ENCODE results near the gene RHCE.
"Not testable (repeated sequence)": the region's sequence is repeated elsewhere in the genome, so short reads cannot be mapped to it uniquely, and the experiment has no call there.

RHCE gene

DNA sequence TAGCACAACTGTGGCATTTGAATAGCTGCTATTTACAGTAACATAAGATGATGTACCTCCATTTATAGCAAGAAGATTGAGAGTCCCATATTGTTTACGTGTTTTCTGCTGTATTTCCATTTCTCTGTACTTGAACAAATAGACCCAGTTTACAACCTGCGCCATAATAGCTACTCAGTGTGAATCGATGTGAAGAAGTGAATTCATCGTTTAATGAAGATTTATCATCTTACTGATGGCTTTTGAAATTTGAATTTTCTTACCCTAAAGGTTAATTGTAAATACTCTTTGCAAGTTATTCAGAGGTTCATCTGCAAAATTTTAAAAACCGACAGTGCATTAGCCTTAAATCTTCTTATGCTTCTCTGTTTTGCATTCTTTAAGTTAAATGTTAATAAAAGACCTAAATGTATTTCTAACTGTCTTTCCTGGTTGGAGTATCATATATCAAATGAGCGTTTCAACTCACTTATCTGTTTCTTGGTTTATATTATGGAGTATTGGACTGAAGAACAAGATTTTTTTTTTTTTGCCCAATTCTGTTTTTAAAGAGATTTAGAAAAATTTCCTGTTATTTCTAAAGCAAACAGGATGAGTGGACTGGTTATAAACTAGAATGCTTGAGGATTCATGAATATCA is 12.2 kb upstream of the RHCE start:
- no peak for DNase-seq (ENCODE audit: low read depth)

DNA sequence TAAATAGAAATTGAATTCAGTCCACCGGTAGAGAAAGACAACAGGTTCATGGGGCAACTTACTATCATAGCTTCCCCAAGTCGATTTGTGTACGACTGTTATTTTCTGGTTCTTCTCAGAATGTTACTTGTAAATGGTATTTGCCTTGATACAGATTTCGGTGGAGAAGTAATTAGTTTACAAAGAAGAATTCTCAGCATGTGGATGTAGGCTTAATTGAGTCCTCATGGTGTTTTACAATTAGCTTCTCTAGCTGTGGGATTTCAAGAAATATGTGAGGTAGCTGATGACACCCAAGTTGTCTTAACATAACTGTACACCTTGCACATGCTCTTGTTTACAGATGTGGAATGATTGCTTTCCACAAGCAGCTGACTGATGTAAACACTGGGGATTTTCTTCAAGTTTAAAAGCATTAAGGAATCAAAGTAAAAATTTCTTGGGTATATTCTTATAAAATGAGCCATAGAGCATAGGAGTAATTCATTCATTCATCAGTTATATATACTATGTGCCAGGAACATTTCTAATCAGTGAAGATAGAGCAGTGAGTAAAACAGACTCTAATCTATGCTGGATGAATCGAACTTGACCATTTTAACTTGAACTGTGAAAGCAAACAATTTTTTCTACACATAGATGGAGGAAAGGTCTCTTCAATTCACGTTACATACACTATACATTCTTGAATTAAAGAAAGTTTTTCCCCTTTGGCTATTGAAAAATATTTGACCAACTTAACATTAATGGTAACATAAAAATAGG is 11.5 kb upstream of the RHCE start:
- DNase-seq (ENCODE audit: low read depth), result no peak

DNA sequence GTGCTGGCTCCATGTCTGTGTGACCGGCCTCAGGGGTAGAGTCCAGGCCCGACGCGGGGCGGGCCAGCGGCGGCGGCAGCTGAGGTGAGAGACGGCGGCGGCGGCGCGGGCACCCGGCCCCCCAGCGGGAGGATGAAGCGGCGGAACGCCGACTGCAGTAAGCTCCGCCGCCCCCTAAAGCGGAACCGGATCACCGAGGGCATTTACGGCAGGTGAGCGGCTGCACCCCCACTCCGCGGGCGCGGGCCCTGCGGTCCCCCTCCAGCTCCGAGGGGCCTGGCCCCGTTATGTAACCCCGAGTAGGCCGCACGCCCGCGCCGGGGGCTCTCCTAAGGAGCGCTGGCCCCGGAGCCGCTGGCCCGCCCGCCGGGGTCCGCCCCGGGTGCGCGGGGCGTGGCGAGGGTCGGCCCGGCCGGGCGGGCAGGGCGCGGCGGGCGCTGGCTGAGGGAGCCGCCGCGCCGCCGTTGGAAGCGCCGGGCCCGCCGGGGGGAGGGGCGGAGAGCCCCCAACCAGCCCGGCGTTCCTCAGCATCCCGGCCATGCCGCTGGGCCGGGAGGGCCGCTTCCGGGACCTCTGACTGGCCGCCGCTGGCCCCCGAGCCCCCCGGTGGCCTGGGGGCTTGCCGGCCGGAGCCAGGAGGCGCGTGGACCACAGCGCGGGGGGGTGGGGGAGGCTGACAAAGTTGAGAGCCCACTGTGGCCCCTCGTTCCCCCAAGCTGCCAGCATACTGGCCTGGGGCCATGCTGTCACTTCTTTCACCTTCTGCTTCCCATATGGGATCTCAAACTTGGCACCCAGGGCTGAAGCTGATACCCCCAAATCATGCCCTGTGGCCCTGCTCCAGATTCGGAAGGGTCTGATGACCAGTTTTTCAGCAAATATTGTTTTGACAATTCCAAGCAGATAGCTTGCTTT is 10.6 kb upstream of the RHCE start:
- no peak for DNase-seq (ENCODE audit: low read depth)

DNA sequence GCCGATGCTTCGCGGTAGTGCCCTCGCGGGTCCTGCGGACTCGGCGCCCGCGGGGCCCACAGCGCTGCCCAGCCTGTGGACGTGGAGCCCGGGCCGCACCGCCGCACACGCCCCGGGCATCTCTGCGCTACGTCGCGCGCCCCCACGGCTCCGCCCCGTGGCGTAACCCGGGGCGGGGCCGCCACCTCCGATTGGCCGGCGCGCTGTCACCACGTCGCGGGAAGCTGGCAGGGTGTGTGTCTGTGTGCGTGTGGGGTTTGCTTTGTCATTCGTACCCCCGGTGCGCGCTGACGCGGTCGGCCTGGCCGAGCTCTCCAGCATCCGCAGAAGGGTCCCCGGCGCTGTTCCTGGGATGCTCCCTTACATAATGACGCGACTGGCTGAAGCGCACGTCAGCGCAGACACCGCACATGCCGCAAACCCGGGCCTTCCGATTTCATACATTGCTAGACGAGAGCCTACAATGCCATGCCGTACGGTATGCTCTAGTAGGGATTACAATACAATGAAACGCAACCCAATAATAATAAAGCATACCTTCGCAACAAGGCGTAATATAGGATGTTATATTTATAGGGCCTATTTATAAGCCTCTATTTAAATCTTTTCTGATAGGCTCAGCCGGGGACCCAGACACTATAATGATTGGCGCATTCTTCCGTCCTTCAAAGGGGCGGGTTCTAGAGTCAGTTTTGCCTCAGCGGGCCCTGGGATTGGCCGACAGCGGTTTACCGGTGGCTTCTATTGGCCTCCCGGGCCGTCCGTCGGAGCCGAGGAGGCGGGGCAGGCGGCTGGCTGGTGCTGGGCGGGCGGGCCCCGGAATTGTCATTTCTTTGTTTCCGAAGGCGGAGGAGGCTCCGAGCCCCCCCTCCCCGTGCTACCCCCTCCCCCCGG is 9.7 kb upstream of the RHCE start, which contains the start of gene MACO1:
Gene MACO1, plus strand, starts transcription at position 825 of the 894 bp plus-strand sequence. CDS start 202 bp downstream, outside the sequence.
- DNase-seq (ENCODE audit: low read depth), result peak; percentile 95

GRCh38 chr1:25428475-25429166 is 8.0 kb upstream of the RHCE start:
- no peak for DNase-seq (ENCODE audit: low read depth)

DNA sequence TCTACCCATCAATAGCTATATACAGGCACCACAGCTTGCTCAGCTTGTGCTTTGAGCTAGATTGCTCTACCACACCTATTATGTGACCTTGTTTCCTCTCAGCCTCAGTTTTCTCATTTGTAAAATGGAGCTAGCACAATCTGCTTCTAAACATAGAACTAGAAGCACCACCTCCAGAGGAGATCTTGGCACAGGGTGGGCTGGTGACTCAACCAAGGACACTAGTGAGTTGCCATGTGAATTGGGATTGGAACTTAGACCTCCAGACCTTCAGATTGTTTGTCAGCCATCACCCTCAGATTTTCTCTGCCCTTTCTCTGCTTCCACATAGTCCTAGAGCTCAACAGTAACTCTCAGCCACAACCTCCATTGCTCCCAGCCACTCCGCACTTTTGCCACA is 7.1 kb upstream of the RHCE start:
- DNase-seq (ENCODE audit: low read depth), result no peak

DNA sequence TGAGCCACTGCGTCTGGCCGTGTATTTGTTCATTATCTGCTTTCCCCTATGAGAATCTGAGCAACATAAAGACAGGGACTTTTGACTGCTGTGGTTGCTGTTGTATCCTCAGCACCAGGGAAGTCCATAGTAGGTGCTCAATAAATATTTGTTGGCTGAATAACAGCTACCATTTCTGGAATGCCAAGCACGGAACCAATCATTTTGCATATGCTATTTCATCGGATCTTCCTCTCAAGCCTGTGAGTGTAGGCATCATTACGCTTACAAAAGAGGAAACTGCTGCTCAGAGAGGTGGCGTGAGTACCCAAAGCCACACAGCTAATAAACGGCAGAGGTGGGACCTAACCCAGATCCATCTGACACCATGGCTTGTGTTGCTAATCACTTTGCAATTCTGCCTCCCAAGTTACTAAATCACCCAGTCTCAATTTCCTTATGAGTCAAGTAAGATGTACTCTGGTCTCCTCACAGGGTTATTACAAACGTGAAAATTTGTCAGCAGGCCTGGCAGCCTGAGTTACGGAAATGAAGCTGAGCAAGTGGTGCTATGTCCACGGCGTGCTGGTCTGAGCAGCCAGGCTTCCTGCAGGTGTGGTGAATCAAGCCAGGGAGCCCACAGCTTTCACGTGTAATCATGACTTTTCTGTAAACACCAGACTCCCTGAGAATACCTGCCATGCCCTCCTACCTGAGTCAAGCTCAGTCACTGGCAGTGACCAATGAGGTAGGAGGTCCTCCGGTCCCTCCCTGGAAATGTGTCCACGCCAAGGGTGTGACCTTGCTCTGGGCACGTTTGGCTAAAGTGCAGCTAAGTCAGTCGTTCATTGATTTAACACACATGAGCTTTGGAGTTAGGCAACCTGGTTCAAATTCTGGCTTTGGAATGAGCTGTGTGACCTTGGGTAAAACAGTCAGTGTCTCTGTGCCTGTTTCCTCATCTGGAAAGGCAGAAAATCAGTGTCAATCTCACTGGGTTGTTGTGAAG is 4.8 kb upstream of the RHCE start:
- peak; percentile 59 for DNase-seq (ENCODE audit: low read depth)

GRCh38 chr1:25423206-25423605 is 2.6 kb upstream of the RHCE start:
- not testable (repeated sequence) for DNase-seq (ENCODE audit: low read depth)

GRCh38 chr1:25419339-25419738 is 1.3 kb downstream of the RHCE start:
- DNase-seq (ENCODE audit: low read depth), result not testable (repeated sequence)

GRCh38 chr1:25417280-25417679 is 3.3 kb downstream of the RHCE start:
- not testable (repeated sequence) for DNase-seq (ENCODE audit: low read depth)

- DNase-seq (ENCODE audit: low read depth), result peak; percentile 30
Measured at GRCh38 chr1:25414578-25414977, 6.0 kb downstream of the RHCE start.

DNA sequence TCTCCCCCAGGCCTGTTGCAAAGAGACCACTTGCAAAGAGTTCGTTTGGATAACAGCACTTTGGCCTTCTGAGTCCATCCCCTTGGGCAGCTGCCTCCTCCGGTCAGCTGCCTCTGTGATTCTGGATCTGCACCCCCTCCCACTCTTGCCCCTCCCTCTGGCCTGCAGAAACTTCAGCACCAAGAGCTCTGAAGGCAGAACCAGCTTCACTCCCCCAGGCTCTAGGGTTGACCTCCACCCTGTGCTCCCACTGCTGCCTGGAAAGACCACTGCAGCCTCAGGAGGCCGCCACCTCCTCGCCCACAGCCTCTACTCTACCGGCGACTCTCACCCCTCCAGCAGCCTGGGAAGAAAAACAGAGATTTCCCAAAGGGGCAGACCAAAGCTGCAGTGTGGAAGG is 6.5 kb downstream of the RHCE start:
- not testable (repeated sequence) for DNase-seq (ENCODE audit: low read depth)

DNA sequence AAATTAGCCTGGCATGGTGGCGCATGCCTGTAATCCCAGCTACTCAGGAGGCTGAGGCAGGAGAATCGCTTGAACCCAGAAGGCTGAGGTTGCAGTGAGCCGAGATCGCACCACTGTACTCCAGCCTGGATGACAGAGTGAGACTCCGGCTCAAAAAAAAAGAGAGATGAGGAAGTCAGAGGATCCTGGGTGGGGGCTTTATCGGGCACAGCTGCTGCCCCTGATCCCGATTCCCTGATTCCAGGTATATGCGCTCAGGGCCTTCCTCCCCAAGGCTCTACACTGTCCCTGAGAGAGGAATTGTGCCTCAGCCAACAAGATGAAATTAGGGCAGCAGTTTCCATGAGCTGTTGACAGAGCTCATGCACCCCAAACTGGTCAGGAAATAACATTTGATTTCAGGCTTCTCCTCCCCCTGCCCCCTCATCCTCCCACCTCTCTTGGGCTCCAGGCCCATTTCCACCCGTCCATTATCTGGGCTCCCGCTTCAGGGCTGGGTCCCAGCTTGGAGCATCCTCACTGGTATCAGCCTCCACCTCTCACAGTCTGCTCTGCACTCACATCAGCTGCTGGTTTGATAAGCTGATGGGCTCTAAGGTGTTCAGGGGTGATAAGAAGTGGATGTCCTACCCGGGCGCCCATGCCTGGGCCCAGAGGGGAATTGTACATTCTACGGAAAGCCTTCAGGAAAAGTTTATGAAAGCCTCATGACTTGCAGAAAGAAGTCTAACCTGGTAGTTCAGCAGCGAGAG is 7.6 kb downstream of the RHCE start:
- not testable (repeated sequence) for DNase-seq (ENCODE audit: low read depth)

GRCh38 chr1:25409641-25410427 is 10.8 kb downstream of the RHCE start:
- DNase-seq (ENCODE audit: low read depth), result not testable (repeated sequence)

DNA sequence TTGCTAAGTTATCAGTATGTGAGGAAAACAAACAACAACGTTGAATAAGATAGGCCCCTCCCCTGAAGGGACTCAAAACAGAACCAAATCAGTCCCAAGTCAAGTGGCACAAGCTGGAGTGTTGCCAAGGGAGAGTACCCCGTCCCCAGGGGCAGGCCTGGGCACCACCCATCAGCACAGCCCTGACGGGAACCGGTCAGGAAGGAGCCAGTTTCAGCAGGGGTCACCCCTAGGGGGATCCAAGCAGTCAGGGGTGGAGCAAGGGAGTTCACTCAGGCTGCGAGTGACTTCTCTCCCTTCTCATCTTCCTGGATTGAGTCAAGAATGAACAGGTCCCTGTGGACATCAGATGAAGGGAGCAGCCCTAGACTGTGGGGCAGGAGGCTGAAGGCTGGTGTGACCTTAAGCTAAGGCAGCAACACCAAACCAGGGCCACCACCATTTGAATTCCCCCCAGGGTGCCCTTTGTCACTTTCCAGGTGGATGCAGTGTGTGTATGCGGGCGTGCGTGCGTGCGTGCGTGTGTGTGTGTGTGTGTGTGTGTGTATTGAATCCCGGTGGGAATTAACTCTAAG is 14.8 kb downstream of the RHCE start:
- DNase-seq (ENCODE audit: low read depth), result not testable (repeated sequence)

DNA sequence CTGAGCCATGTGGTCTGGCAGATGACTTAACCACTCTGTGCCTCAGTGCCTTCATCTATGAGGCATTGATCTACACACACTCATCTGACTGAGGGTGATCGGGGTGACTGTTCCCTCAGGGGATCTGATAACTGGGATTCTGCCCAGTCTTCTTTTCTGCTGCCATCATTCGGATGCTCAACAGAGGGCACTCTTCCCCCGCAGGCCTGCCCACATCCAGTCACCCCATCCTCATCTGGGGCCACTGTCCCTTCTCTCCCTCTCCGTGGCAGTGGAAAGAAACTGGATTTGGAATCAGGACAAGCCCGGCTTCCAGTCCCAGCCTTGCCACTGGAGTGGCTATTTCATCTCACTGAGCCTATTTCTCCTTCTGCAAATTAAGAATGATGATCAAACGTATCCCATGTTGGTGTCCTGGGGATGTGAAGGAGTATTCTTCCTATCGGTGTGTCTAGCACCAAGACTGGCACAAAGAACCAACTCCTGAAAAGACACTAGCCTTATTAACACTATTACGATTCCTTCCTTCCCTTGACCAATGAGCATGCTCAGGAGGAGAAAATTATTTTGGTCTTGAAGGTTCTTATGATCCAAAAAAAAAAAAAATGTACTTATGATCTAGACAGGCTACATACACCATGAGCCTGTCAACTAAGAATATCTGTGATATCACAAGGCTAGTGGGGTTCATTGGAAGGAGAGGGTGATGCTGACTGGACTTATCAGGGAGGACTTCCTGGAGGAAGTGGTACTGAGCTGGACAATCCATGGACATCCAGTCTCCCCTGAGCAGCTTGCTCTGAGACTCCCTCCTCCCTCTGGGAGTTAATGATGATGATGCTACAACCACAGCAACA is 17.4 kb downstream of the RHCE start:
- DNase-seq (ENCODE audit: low read depth), result not testable (repeated sequence)

GRCh38 chr1:25398079-25398478 is 22.5 kb downstream of the RHCE start:
- not testable (repeated sequence) for DNase-seq (ENCODE audit: low read depth)
